Endodermal cell (in vitro differentiated cells): ENCODE measurements around the gene RNF220. TPM values are rescaled to one million over a fixed set of nuclear protein-coding genes. Genes with fewer than 3 reads are reported as not detected.

Experiments
- DNase-seq: peaks from one replicate; pipeline ENCODE4 v3.0.0-alpha.2; 2017
- H3K27ac ChIP-seq: 2 replicates; pipeline ENCODE4 v1.5.1; 2013; ENCODE audit warnings: mild to moderate bottlenecking, low read depth, low read length, moderate library complexity
- H3K27me3 ChIP-seq: 2 replicates; pipeline ENCODE4 v1.6.1; 2013; ENCODE audit warnings: mild to moderate bottlenecking, low read length, moderate library complexity; ENCODE audit not compliant: insufficient read depth, control insufficient read depth, poor library complexity, severe bottlenecking
- H3K36me3 ChIP-seq: 2 replicates; pipeline ENCODE4 v1.7.0; 2013; ENCODE audit warnings: mild to moderate bottlenecking, low read length, moderate library complexity; ENCODE audit not compliant: control insufficient read depth, insufficient read depth
- H3K4me1 ChIP-seq: one replicate; pipeline ENCODE4 v1.7.0; 2013; ENCODE audit warnings: low read length; ENCODE audit not compliant: control insufficient read depth, insufficient read depth
- H3K4me3 ChIP-seq: 2 replicates; pipeline ENCODE4 v1.5.1; 2013; ENCODE audit warnings: mild to moderate bottlenecking, low read length, moderate library complexity
- H3K9ac ChIP-seq: 2 replicates; pipeline ENCODE4 v1.6.1; 2013; ENCODE audit warnings: mild to moderate bottlenecking, low read length, moderate library complexity; ENCODE audit not compliant: poor library complexity, severe bottlenecking; ENCODE audit errors: extremely low read depth
- H3K9me3 ChIP-seq: 2 replicates; pipeline ENCODE4 v1.6.1; 2013; ENCODE audit warnings: mild to moderate bottlenecking, low read length, moderate library complexity; ENCODE audit not compliant: control insufficient read depth
- H3K27ac Mint-ChIP-seq: 2 replicates; pipeline ENCODE4 v1.8.0; 2020; ENCODE audit warnings: mixed read lengths
- H3K27me3 Mint-ChIP-seq: 2 replicates; pipeline ENCODE4 v1.8.0; 2021; ENCODE audit warnings: mild to moderate bottlenecking, mixed read lengths; ENCODE audit not compliant: insufficient read depth
- H3K36me3 Mint-ChIP-seq: 2 replicates; pipeline ENCODE4 v1.8.0; 2020; ENCODE audit warnings: low read depth, mixed read lengths
- H3K4me1 Mint-ChIP-seq: 2 replicates; pipeline ENCODE4 v1.8.0; 2020; ENCODE audit warnings: mixed read lengths
- H3K4me3 Mint-ChIP-seq: 2 replicates; pipeline ENCODE4 v1.8.0; 2020; ENCODE audit warnings: mild to moderate bottlenecking, moderate library complexity, mixed read lengths
- H3K9me3 Mint-ChIP-seq: 2 replicates; pipeline ENCODE4 v1.8.0; 2020; ENCODE audit warnings: mild to moderate bottlenecking, mixed read lengths
- WGBS, 2 experiments: methylation state at CpG; one replicate each; pipeline versions ENCODE4 v1.1.5 to v1.1.7; 2013; ENCODE audit warnings: missing lambda C conversion rate in 2 of 2, mixed read lengths in 1 of 2; ENCODE audit not compliant: insufficient coverage in 1 of 2, insufficient read length in 1 of 2; 5-methylcytosine and 5-hydroxymethylcytosine counted together
- total RNA-seq, 2 donors: library from RNA; stranded (reverse); fragmentation: NEBNext Ultra II Directional in 1 of 2; extraction: Animal tissue kit (Norgen Biotek cat#: 25700) in 1 of 2; gene quantifications; 2 replicates in 1 of 2; 3 replicates in 1 of 2; pipeline ENCODE4 v1.2.1, GENCODE V29; 2021
- TF ChIP-seq, protein P1 (sequence below): fragments of 200-600 bp; sonication (generic); conservative IDR thresholded peaks from 2 replicates; pipeline ENCODE4 v1.5.0; 2021; ENCODE audit warnings: antibody characterized with exemption, mild to moderate bottlenecking

RNF220 gene
- total RNA-seq, 2 donors from 2014 or later: 94.6 to 95.5 TPM

GRCh38 chr1:44413740-44414139 is 8.7 kb downstream of the RNF220 start:
- Histone ChIP-seq H3K27ac (no peak overlapping the region), H3K4me1 (no peaks in the 10 kb centered on the region)
- 79 to 87% methylated on average over 7 to 9 of the region's 9 CpGs for WGBS, 2 experiments

GRCh38 chr1:44415013-44415412 is 10.0 kb downstream of the RNF220 start:
- no peak for DNase-seq
- TF ChIP-seq, protein P1, sequence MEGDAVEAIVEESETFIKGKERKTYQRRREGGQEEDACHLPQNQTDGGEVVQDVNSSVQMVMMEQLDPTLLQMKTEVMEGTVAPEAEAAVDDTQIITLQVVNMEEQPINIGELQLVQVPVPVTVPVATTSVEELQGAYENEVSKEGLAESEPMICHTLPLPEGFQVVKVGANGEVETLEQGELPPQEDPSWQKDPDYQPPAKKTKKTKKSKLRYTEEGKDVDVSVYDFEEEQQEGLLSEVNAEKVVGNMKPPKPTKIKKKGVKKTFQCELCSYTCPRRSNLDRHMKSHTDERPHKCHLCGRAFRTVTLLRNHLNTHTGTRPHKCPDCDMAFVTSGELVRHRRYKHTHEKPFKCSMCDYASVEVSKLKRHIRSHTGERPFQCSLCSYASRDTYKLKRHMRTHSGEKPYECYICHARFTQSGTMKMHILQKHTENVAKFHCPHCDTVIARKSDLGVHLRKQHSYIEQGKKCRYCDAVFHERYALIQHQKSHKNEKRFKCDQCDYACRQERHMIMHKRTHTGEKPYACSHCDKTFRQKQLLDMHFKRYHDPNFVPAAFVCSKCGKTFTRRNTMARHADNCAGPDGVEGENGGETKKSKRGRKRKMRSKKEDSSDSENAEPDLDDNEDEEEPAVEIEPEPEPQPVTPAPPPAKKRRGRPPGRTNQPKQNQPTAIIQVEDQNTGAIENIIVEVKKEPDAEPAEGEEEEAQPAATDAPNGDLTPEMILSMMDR: no peak
- Histone ChIP-seq H3K27ac (no peak overlapping the region), H3K4me3 (no peak overlapping the region), H3K36me3 (no peaks in the 10 kb centered on the region), H3K4me1 (no peaks in the 10 kb centered on the region), H3K9ac (no peak overlapping the region), H3K27me3 (peaks cover 99% of the 10 kb centered on the region), H3K9me3 (no peaks in the 10 kb centered on the region)
- peaks cover 6% of the 10 kb centered on the region for H3K4me1 Mint-ChIP-seq
- no peak overlapping the region for H3K27ac Mint-ChIP-seq
- H3K4me3 Mint-ChIP-seq: no peak overlapping the region
- no peaks in the 10 kb centered on the region for H3K36me3 Mint-ChIP-seq
- H3K27me3 Mint-ChIP-seq: peaks cover 42% of the 10 kb centered on the region
- no peaks in the 10 kb centered on the region for H3K9me3 Mint-ChIP-seq
- 85 to 100% methylated on average over 3 to 9 of the region's 9 CpGs for WGBS, 2 experiments

More at GRCh38 chr1:44413740-44414139, 8.7 kb downstream of the RNF220 start:
- TF ChIP-seq, protein P1: no peak
- Mint-ChIP-seq H3K4me3 (no peak overlapping the region), H3K36me3 (no peaks in the 10 kb centered on the region), H3K4me1 (peaks cover 10% of the 10 kb centered on the region), H3K27me3 (peaks cover 30% of the 10 kb centered on the region), H3K9me3 (no peaks in the 10 kb centered on the region), H3K27ac (no peak overlapping the region)
- no peak for DNase-seq
- H3K9me3 ChIP-seq: no peaks in the 10 kb centered on the region
- no peaks in the 10 kb centered on the region for H3K36me3 ChIP-seq
- no peak overlapping the region for H3K4me3 ChIP-seq
- no peak overlapping the region for H3K9ac ChIP-seq
- H3K27me3 ChIP-seq: peaks cover 99% of the 10 kb centered on the region

GRCh38 chr1:44416408-44416807 is 11.4 kb downstream of the RNF220 start:
- Histone ChIP-seq H3K36me3 (no peaks in the 10 kb centered on the region), H3K27me3 (peaks cover 96% of the 10 kb centered on the region), H3K4me3 (no peak overlapping the region), H3K9me3 (no peaks in the 10 kb centered on the region), H3K9ac (no peak overlapping the region), H3K27ac (no peak overlapping the region), H3K4me1 (no peaks in the 10 kb centered on the region)
- H3K4me3 Mint-ChIP-seq: no peak overlapping the region
- H3K27ac Mint-ChIP-seq: no peak overlapping the region
- peaks cover 8% of the 10 kb centered on the region for H3K4me1 Mint-ChIP-seq
- peaks cover 56% of the 10 kb centered on the region for H3K27me3 Mint-ChIP-seq
- H3K36me3 Mint-ChIP-seq: no peaks in the 10 kb centered on the region
- WGBS, 2 experiments: 92 to 100% methylated on average over 5 to 7 of the region's 7 CpGs
- H3K9me3 Mint-ChIP-seq: no peaks in the 10 kb centered on the region
- TF ChIP-seq, protein P1: no peak
- DNase-seq: no peak
